ENCODE measurements around the gene MKNK1. TPM values are rescaled to one million over a fixed set of nuclear protein-coding genes. Genes with fewer than 3 reads are reported as not detected.

Gene MKNK1
- total RNA-seq, 1 donor from 2014 or later, result 58.4 TPM

- H3K27me3 Mint-ChIP-seq (ENCODE audit: unreplicated experiment), result peaks cover 2% of the 10 kb centered on the region
- DNase-seq, result no peak
- H3K27ac Mint-ChIP-seq (ENCODE audit: unreplicated experiment), result no peak overlapping the region
- TF ChIP-seq CTCF (IDR thresholded peaks at IDR 0.05; ENCODE audit: partially characterized antibody, unreplicated experiment), result no peak
- peaks cover 18% of the 10 kb centered on the region for H3K4me1 Mint-ChIP-seq (ENCODE audit: low read depth, unreplicated experiment)
- peaks cover 1% of the 10 kb centered on the region for H3K9me3 Mint-ChIP-seq (ENCODE audit: unreplicated experiment)
- peaks cover 5% of the 10 kb centered on the region for H3K36me3 Mint-ChIP-seq (ENCODE audit: unreplicated experiment)
- H3K4me3 Mint-ChIP-seq (ENCODE audit: unreplicated experiment), result no peak overlapping the region
These were observed 28.3 kb downstream of the MKNK1 start for GRCh38 chr1:46575778-46576177.

- Mint-ChIP-seq H3K9me3 (ENCODE audit: unreplicated experiment) (no peaks in the 10 kb centered on the region), H3K4me3 (ENCODE audit: unreplicated experiment) (no peak overlapping the region), H3K4me1 (ENCODE audit: low read depth, unreplicated experiment) (peaks cover 18% of the 10 kb centered on the region), H3K27ac (ENCODE audit: unreplicated experiment) (no peak overlapping the region), H3K36me3 (ENCODE audit: unreplicated experiment) (peaks cover under 1% of the 10 kb centered on the region), H3K27me3 (ENCODE audit: unreplicated experiment) (peaks cover 2% of the 10 kb centered on the region)
- no peak for DNase-seq
- no peak for TF ChIP-seq CTCF (IDR thresholded peaks at IDR 0.05; ENCODE audit: partially characterized antibody, unreplicated experiment)
These were observed 28.8 kb downstream of the MKNK1 start for GRCh38 chr1:46575300-46575699.

- no peak for TF ChIP-seq CTCF (IDR thresholded peaks at IDR 0.05; ENCODE audit: partially characterized antibody, unreplicated experiment)
- Mint-ChIP-seq H3K36me3 (ENCODE audit: unreplicated experiment) (no peaks in the 10 kb centered on the region), H3K4me3 (ENCODE audit: unreplicated experiment) (no peak overlapping the region), H3K4me1 (ENCODE audit: low read depth, unreplicated experiment) (peaks cover 10% of the 10 kb centered on the region), H3K27ac (ENCODE audit: unreplicated experiment) (no peak overlapping the region), H3K27me3 (ENCODE audit: unreplicated experiment) (no peaks in the 10 kb centered on the region), H3K9me3 (ENCODE audit: unreplicated experiment) (no peaks in the 10 kb centered on the region)
- no peak for DNase-seq
These were observed 32.3 kb downstream of the MKNK1 start for GRCh38 chr1:46571691-46572225.

GRCh38 chr1:46569884-46570725 lies 34.0 kb downstream of the MKNK1 start:
- H3K4me3 Mint-ChIP-seq (ENCODE audit: unreplicated experiment), result no peak overlapping the region
- peaks cover 8% of the 10 kb centered on the region for H3K36me3 Mint-ChIP-seq (ENCODE audit: unreplicated experiment)
- no peaks in the 10 kb centered on the region for H3K4me1 Mint-ChIP-seq (ENCODE audit: low read depth, unreplicated experiment)

More at GRCh38 chr1:46569884-46570725, 34.0 kb downstream of the MKNK1 start:
- Mint-ChIP-seq H3K27me3 (ENCODE audit: unreplicated experiment) (no peaks in the 10 kb centered on the region), H3K9me3 (ENCODE audit: unreplicated experiment) (no peaks in the 10 kb centered on the region), H3K27ac (ENCODE audit: unreplicated experiment) (no peak overlapping the region)
- DNase-seq, result no peak
- TF ChIP-seq CTCF (IDR thresholded peaks at IDR 0.05; ENCODE audit: partially characterized antibody, unreplicated experiment), result no peak
